OCI-LY3 (cell line): ENCODE results near the gene FBN3.

Experiments used
- H2AFZ ChIP-seq: fragments of 200-600, 300-600 bp; shearing (Covaris generic); 2 replicates; pipeline ENCODE4 v1.6.0; 2014; ENCODE audit warnings: antibody characterized with exemption, low read depth, low read length
- H3K27ac ChIP-seq: fragments of 200-600, 300-600 bp; sonication (generic); 2 replicates; pipeline ENCODE4 v1.5.1; 2014; ENCODE audit warnings: mild to moderate bottlenecking, low read length, moderate library complexity, mixed read lengths
- H3K27me3 ChIP-seq: fragments of 200-600, 300-600 bp; sonication (generic); 2 replicates; pipeline ENCODE4 v1.6.1; 2014; ENCODE audit warnings: low read depth, low read length, mixed read lengths
- H3K36me3 ChIP-seq: fragments of 200-600, 300-600 bp; sonication (generic); replicated peaks from 2 replicates; pipeline ENCODE3; 2014; ENCODE audit warnings: low read depth, low read length, mixed read lengths
- H3K4me1 ChIP-seq: fragments of 300-600, 200-600 bp; sonication (generic); 2 replicates; pipeline ENCODE4 v1.6.1; 2014; ENCODE audit warnings: low read length, mixed read lengths
- H3K4me2 ChIP-seq: fragments of 200-600, 300-600 bp; sonication (generic); 2 replicates; pipeline ENCODE4 v1.6.1; 2014; ENCODE audit warnings: low read length, mixed read lengths
- H3K4me3 ChIP-seq: fragments of 300-600, 200-600 bp; sonication (generic); 2 replicates; pipeline ENCODE4 v1.5.1; 2014; ENCODE audit warnings: antibody characterized with exemption, mild to moderate bottlenecking, low read length, moderate library complexity
- H3K79me2 ChIP-seq: fragments of 300-600, 200-600 bp; shearing (Covaris generic); 2 replicates; pipeline ENCODE4 v1.6.1; 2014; ENCODE audit warnings: mild to moderate bottlenecking, low read length, mixed read lengths
- H3K9ac ChIP-seq: fragments of 300-600, 200-600 bp; shearing (Covaris generic); 2 replicates; pipeline ENCODE4 v1.6.0; 2014; ENCODE audit warnings: mild to moderate bottlenecking, low read length, moderate library complexity
- H3K9me3 ChIP-seq: fragments of 200-600, 300-600 bp; shearing (Covaris generic); 2 replicates; pipeline ENCODE4 v1.6.1; 2014; ENCODE audit warnings: low read length, mixed read lengths; ENCODE audit not compliant: insufficient read depth
- H4K20me1 ChIP-seq: fragments of 200-600, 300-600 bp; sonication (generic); 2 replicates; pipeline ENCODE4 v1.6.1; 2016; ENCODE audit warnings: low read length, mixed read lengths; ENCODE audit not compliant: insufficient read depth
- CTCF ChIP-seq: fragments of 200-600, 300-600 bp; sonication (generic); IDR thresholded peaks from 2 replicates; pipeline ENCODE4 v1.5.1; 2014; ENCODE audit warnings: antibody characterized with exemption, low read length, low read depth
- EZH2phosphoT487 ChIP-seq: fragments of 200-600 bp; shearing (Covaris generic); IDR thresholded peaks from 2 replicates; pipeline ENCODE4 v1.6.1; 2018; ENCODE audit warnings: antibody characterized with exemption, mixed run types, low read depth

Gene FBN3

GRCh38 chr19:8089664-8090601 lies 59.5 kb downstream of the FBN3 start:
- H3K36me3 ChIP-seq: no peaks in the 10 kb centered on the region

GRCh38 chr19:8088752-8089663 lies 60.4 kb downstream of the FBN3 start:
- Histone ChIP-seq H2AFZ (no peak overlapping the region), H3K36me3 (no peaks in the 10 kb centered on the region), H3K4me1 (no peaks in the 10 kb centered on the region), H4K20me1 (no peaks in the 10 kb centered on the region), H3K9me3 (no peaks in the 10 kb centered on the region), H3K4me2 (no peak overlapping the region), H3K79me2 (no peaks in the 10 kb centered on the region), H3K4me3 (no peak overlapping the region), H3K9ac (no peak overlapping the region), H3K27me3 (no peaks in the 10 kb centered on the region), H3K27ac (no peak overlapping the region)
- TF ChIP-seq CTCF: no peak
- no peak for TF ChIP-seq EZH2phosphoT487

More at GRCh38 chr19:8089664-8090601, 59.5 kb downstream of the FBN3 start:
- Histone ChIP-seq H3K27me3 (no peaks in the 10 kb centered on the region), H3K4me1 (no peaks in the 10 kb centered on the region), H3K4me2 (no peak overlapping the region), H2AFZ (no peak overlapping the region), H3K9me3 (no peaks in the 10 kb centered on the region), H4K20me1 (no peaks in the 10 kb centered on the region), H3K4me3 (no peak overlapping the region), H3K27ac (no peak overlapping the region), H3K79me2 (no peaks in the 10 kb centered on the region), H3K9ac (no peak overlapping the region)
- TF ChIP-seq CTCF (no peak), EZH2phosphoT487 (no peak)

- no peaks in the 10 kb centered on the region for H3K9me3 ChIP-seq
Observed at GRCh38 chr19:8087876-8088275, 61.5 kb downstream of the FBN3 start.

More at GRCh38 chr19:8087876-8088275, 61.5 kb downstream of the FBN3 start:
- no peak overlapping the region for H2AFZ ChIP-seq
- H3K27me3 ChIP-seq: no peaks in the 10 kb centered on the region
- no peaks in the 10 kb centered on the region for H3K36me3 ChIP-seq
- no peak overlapping the region for H3K4me2 ChIP-seq
- H3K27ac ChIP-seq: no peak overlapping the region
- no peak overlapping the region for H3K9ac ChIP-seq
- H3K4me3 ChIP-seq: no peak overlapping the region
- H3K79me2 ChIP-seq: no peaks in the 10 kb centered on the region
- TF ChIP-seq EZH2phosphoT487 (no peak), CTCF (no peak)
- H3K4me1 ChIP-seq: no peaks in the 10 kb centered on the region
- no peaks in the 10 kb centered on the region for H4K20me1 ChIP-seq
